C4-2B (cell line): ENCODE measurements around the gene LEO1.

ENCODE experiments used
- H3K27ac ChIP-seq: fragments of 450-650 bp; 2 replicates; pipeline ENCODE4 v1.5.1; 2017
- CTCF ChIP-seq: fragments of 450-650 bp; conservative IDR thresholded peaks from 2 replicates; pipeline ENCODE4 v1.5.1; 2017; ENCODE audit warnings: mild to moderate bottlenecking
- ZFX ChIP-seq: fragments of 450-650 bp; IDR thresholded peaks from 2 replicates; pipeline ENCODE4 v1.6.1; 2017

The LEO1 gene

DNA sequence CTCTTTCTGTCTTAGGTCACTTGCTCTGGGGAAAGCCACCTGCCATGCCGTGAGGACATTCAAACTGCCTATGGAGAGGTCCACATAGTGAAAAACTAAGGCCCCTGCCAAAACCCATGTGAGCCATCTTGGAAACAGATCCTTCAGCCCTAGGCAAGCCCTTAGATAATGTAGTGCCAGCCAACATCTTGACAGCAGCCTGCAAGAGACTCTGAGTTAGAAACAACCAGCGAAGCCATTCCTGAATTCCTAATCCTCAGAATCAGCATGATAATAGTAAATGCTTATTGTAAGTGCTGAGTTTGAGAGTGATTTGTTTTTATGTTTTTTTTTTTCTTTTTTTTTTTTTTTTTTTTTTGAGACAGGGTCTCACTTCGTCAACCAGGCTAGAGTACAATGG, 40.6 kb downstream of the LEO1 start:
- TF ChIP-seq CTCF (no peak), ZFX (no peak)
- peak overlapping the region; percentile 12 for H3K27ac ChIP-seq

- TF ChIP-seq CTCF (no peak), ZFX (no peak)
- H3K27ac ChIP-seq: no peak overlapping the region
Observed at GRCh38 chr15:51926809-51927208, 44.8 kb downstream of the LEO1 start.

GRCh38 chr15:51924156-51925068, 47.2 kb downstream of the LEO1 start:
- TF ChIP-seq ZFX: no peak
- no peak for TF ChIP-seq CTCF

DNA sequence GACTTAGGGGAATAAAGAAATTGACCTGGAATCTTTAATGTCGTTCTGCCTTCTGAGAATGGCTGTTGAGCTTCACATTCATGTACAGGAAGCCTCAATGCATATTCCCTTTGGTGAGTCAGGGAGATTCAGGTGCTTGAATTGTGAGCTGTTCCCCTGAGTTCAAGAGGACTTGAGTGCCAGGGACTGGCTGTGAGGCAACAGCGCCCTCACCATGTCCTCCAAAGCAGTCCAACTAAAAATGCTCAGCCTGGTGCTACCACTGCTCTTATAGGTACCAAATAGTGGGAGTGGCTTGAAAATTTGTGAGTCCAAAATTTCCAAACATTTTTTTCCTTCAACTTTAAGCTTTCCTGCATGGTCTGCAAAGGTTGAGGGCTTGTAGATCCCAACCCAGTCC, 54.1 kb downstream of the LEO1 start:
- TF ChIP-seq CTCF (peak; percentile 46), ZFX (no peak)
- no peak overlapping the region for H3K27ac ChIP-seq

More at GRCh38 chr15:51924156-51925068, 47.2 kb downstream of the LEO1 start:
- H3K27ac ChIP-seq: peak overlapping the region; percentile 87

GRCh38 chr15:51912528-51912927, 59.0 kb downstream of the LEO1 start:
- TF ChIP-seq ZFX (no peak), CTCF (no peak)
- H3K27ac ChIP-seq: no peak overlapping the region

DNA sequence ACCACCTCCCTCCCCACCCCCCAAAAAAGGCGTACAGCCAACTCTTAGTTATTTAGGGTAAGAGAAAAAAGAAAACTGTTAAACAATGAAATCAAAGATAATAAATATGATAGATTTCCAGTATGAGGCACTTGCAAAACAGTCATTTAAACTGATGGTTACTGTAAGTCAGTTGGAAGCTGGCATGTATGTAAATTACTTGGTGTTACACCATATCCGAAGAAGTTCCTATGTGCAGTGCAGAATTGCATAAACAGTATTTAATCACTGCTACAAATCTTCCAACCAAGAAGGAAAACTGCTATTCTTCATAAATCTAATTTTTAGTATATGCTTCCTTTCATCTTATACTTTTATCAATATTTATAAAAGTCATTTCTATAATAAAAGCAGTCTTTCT, 62.0 kb downstream of the LEO1 start:
- TF ChIP-seq ZFX: no peak
- TF ChIP-seq CTCF: no peak
- no peak overlapping the region for H3K27ac ChIP-seq

DNA sequence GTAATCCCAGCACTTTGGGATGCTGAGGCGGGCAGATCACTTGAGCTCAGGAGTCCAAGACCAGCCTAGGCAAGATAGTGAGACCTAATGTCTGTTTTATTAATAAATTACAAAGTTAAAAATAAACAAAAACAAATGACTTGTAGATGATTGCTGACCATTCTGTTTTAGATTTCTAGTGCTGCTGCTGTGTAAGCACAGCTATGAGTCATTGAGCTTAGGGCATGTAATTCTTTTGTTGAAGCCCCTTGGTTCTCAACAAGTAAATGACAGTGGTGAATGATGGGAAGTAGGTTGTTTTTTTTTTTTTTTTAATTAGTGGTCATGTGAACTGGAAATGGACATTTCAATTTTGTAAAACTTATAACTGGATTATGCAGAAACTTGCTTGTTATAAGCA, 63.3 kb downstream of the LEO1 start:
- no peak for TF ChIP-seq CTCF
- TF ChIP-seq ZFX: no peak
- peak overlapping the region; percentile 50; the same call in 1 of the 2 replicates for H3K27ac ChIP-seq
